Parathyroid adenoma (tissue), 2 donors: Measurements from ENCODE around the gene MRPL33.

Experiments
- H2AFZ ChIP-seq: fragments of 300-600 bp; sonication (generic); one replicate; pipeline ENCODE4 v1.7.0; 2017; ENCODE audit warnings: antibody characterized with exemption, mild to moderate bottlenecking
- H3K27ac ChIP-seq: fragments of 300-600 bp; sonication (generic); one replicate; pipeline ENCODE4 v1.7.0; 2017
- H3K27me3 ChIP-seq: fragments of 300-600 bp; sonication (generic); one replicate; pipeline ENCODE4 v1.7.0; 2017; ENCODE audit warnings: low read length; ENCODE audit not compliant: control insufficient read depth, insufficient read depth
- H3K36me3 ChIP-seq: fragments of 300-600 bp; sonication (generic); one replicate; pipeline ENCODE4 v1.7.0; 2017; ENCODE audit warnings: low read length; ENCODE audit not compliant: control insufficient read depth, insufficient read depth
- H3K4me1 ChIP-seq: fragments of 300-600 bp; sonication (generic); one replicate; pipeline ENCODE4 v1.7.0; 2017; ENCODE audit warnings: control low read depth
- H3K4me2 ChIP-seq: fragments of 300-600 bp; sonication (generic); one replicate; pipeline ENCODE4 v1.7.0; 2017; ENCODE audit warnings: low read length
- H3K4me3 ChIP-seq: fragments of 300-600 bp; sonication (generic); one replicate; pipeline ENCODE4 v1.7.0; 2017; ENCODE audit warnings: low read depth, low read length
- H3K79me2 ChIP-seq: fragments of 300-600 bp; sonication (generic); one replicate; pipeline ENCODE4 v1.7.0; 2017; ENCODE audit warnings: control low read depth
- H3K9ac ChIP-seq: fragments of 300-600 bp; sonication (generic); one replicate; pipeline ENCODE4 v1.7.0; 2017; ENCODE audit warnings: mild to moderate bottlenecking
- H3K9me3 ChIP-seq: fragments of 300-600 bp; sonication (generic); one replicate; pipeline ENCODE4 v1.7.0; 2017; ENCODE audit warnings: low read length; ENCODE audit not compliant: control insufficient read depth
- TF ChIP-seq, protein P1 (sequence below): fragments of 300-600 bp; sonication (generic); IDR thresholded peaks from one replicate; pipeline ENCODE4 v1.7.0; 2017; ENCODE audit warnings: antibody characterized with exemption, mild to moderate bottlenecking
- donor health status: primary hyperparathyroidism.

MRPL33 gene

DNA sequence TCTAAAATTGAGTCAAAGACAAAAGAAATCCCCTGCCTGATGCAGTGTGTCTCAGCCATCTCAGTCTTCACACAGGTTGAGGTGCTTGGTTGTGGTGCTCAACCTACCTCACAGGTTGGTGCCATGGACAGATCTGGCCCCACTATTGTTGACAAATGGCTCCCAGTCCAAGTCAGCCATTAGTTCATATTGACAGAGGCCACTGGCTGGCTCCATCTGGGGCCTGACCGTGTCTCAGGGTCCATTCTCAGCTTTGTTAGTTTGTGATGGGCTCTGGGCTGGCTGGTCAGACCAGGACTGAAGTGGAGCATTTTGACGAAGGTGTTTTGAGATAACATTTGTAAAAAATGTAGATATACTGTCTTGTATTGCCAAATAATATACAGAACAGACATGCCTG lies 36.9 kb downstream of the MRPL33 start:
- Histone ChIP-seq H3K4me2 (no peak overlapping the region), H2AFZ (no peak overlapping the region), H3K27ac (no peak overlapping the region), H3K9ac (no peak overlapping the region), H3K4me1 (no peaks in the 10 kb centered on the region), H3K4me3 (no peak overlapping the region), H3K9me3 (no peaks in the 10 kb centered on the region), H3K36me3 (no peaks in the 10 kb centered on the region), H3K79me2 (no peaks in the 10 kb centered on the region), H3K27me3 (no peaks in the 10 kb centered on the region)
- TF ChIP-seq, protein P1, sequence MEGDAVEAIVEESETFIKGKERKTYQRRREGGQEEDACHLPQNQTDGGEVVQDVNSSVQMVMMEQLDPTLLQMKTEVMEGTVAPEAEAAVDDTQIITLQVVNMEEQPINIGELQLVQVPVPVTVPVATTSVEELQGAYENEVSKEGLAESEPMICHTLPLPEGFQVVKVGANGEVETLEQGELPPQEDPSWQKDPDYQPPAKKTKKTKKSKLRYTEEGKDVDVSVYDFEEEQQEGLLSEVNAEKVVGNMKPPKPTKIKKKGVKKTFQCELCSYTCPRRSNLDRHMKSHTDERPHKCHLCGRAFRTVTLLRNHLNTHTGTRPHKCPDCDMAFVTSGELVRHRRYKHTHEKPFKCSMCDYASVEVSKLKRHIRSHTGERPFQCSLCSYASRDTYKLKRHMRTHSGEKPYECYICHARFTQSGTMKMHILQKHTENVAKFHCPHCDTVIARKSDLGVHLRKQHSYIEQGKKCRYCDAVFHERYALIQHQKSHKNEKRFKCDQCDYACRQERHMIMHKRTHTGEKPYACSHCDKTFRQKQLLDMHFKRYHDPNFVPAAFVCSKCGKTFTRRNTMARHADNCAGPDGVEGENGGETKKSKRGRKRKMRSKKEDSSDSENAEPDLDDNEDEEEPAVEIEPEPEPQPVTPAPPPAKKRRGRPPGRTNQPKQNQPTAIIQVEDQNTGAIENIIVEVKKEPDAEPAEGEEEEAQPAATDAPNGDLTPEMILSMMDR, result no peak

- no peak overlapping the region for H3K9ac ChIP-seq
- no peak overlapping the region for H3K4me2 ChIP-seq
- no peaks in the 10 kb centered on the region for H3K27me3 ChIP-seq
- no peak overlapping the region for H3K4me3 ChIP-seq
- no peak overlapping the region for H3K27ac ChIP-seq
- H2AFZ ChIP-seq, result no peak overlapping the region
- TF ChIP-seq, protein P1, result no peak
- H3K4me1 ChIP-seq, result no peaks in the 10 kb centered on the region
- H3K36me3 ChIP-seq, result no peaks in the 10 kb centered on the region
- H3K79me2 ChIP-seq, result no peaks in the 10 kb centered on the region
- H3K9me3 ChIP-seq, result no peaks in the 10 kb centered on the region
Measured at GRCh38 chr2:27808984-27809383, 37.5 kb downstream of the MRPL33 start.

DNA sequence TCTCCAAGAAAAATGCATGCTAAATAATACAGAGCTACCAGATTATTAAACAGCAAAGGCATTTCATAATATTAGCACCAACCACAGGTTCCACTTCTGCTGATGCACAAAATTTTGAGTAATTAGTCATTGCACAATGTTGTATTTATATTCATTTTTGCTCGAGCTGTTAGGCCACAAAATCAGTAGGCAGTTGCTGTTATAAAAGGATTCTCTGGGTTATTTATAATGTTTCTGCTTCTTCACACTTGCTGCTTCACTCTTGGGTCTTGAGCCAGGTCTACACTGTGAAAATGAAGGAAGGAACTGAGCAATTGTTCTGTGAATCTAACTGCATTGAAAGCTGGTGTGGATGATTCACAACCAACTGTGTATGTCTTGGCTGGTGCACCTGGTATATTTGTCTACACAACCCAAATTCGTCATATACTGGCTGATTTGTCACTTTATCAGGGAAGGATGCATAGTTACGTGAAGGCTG lies 38.3 kb downstream of the MRPL33 start:
- TF ChIP-seq, protein P1, result no peak
- Histone ChIP-seq H3K36me3 (no peaks in the 10 kb centered on the region), H3K27me3 (no peaks in the 10 kb centered on the region), H3K79me2 (no peaks in the 10 kb centered on the region), H3K27ac (no peak overlapping the region), H3K4me3 (no peak overlapping the region), H2AFZ (no peak overlapping the region), H3K4me2 (no peak overlapping the region), H3K9me3 (no peaks in the 10 kb centered on the region), H3K9ac (no peak overlapping the region), H3K4me1 (no peaks in the 10 kb centered on the region)

DNA sequence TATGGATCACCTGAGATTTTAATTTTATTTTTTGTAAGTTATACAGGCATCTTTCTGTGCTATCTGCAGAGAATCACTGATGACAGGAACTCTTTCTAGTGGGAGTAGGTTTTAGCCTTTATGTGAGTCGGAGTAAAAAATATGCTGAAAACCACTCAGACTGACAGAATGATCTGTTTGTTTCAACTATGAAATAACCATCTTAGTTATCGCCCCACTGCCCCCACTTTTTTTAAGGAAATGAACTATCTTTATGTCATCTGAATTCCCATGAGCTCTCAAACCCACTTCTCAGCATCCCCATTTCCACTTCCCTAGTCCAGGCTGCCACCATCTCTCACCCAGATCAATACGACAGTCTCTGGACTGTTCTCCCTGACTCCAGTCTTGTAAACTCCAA lies 38.9 kb downstream of the MRPL33 start:
- Histone ChIP-seq H3K4me3 (no peak overlapping the region), H3K27me3 (no peaks in the 10 kb centered on the region), H3K36me3 (no peaks in the 10 kb centered on the region), H3K27ac (no peak overlapping the region), H3K4me2 (no peak overlapping the region), H3K4me1 (no peaks in the 10 kb centered on the region), H3K79me2 (no peaks in the 10 kb centered on the region), H3K9ac (no peak overlapping the region), H3K9me3 (no peaks in the 10 kb centered on the region), H2AFZ (no peak overlapping the region)
- TF ChIP-seq, protein P1, result no peak

GRCh38 chr2:27811768-27812167 lies 40.2 kb downstream of the MRPL33 start:
- TF ChIP-seq, protein P1, result no peak
- Histone ChIP-seq H3K27me3 (no peaks in the 10 kb centered on the region), H3K36me3 (no peaks in the 10 kb centered on the region), H3K27ac (no peak overlapping the region), H2AFZ (no peak overlapping the region), H3K9ac (no peak overlapping the region), H3K4me3 (no peak overlapping the region), H3K4me1 (no peaks in the 10 kb centered on the region), H3K4me2 (no peak overlapping the region), H3K9me3 (no peaks in the 10 kb centered on the region), H3K79me2 (no peaks in the 10 kb centered on the region)
